IMR-90 (cell line): ENCODE measurements around the gene SMLR1.

ENCODE experiments used
- CHD1 ChIP-seq: IDR thresholded peaks from 2 replicates; pipeline ENCODE4 v1.6.1; 2012; ENCODE audit warnings: low read depth, low read length, improper control_type of control experiment
- MAFK ChIP-seq: IDR thresholded peaks from 2 replicates; pipeline ENCODE4 v1.6.1; 2012; ENCODE audit warnings: low read depth, low read length, improper control_type of control experiment
- POLR2A ChIP-seq: IDR thresholded peaks from 2 replicates; pipeline ENCODE4 v1.6.1; 2012; ENCODE audit warnings: mild to moderate bottlenecking, low read depth, low read length
- RAD21 ChIP-seq: IDR thresholded peaks from 2 replicates; pipeline ENCODE4 v1.6.1; 2012; ENCODE audit warnings: low read length, improper control_type of control experiment
- TF ChIP-seq, protein P1 (sequence below): conservative IDR thresholded peaks from 2 replicates; pipeline ENCODE4 v1.5.1; 2012; ENCODE audit warnings: mild to moderate bottlenecking, low read depth, low read length, improper control_type of control experiment
- TF ChIP-seq, protein P2 (sequence below): fragments of 150-350 bp; IDR thresholded peaks from 2 replicates; pipeline ENCODE4 v1.6.1; 2016; ENCODE audit warnings: low read depth, mild to moderate bottlenecking, low read length, moderate library complexity, borderline replicate concordance
- TF ChIP-seq, protein P3 (sequence below): fragments of 150-350 bp; IDR thresholded peaks from 2 replicates; pipeline ENCODE4 v1.6.1; 2017; ENCODE audit warnings: mild to moderate bottlenecking, antibody characterized with exemption, low read length, low read depth

DNA sequence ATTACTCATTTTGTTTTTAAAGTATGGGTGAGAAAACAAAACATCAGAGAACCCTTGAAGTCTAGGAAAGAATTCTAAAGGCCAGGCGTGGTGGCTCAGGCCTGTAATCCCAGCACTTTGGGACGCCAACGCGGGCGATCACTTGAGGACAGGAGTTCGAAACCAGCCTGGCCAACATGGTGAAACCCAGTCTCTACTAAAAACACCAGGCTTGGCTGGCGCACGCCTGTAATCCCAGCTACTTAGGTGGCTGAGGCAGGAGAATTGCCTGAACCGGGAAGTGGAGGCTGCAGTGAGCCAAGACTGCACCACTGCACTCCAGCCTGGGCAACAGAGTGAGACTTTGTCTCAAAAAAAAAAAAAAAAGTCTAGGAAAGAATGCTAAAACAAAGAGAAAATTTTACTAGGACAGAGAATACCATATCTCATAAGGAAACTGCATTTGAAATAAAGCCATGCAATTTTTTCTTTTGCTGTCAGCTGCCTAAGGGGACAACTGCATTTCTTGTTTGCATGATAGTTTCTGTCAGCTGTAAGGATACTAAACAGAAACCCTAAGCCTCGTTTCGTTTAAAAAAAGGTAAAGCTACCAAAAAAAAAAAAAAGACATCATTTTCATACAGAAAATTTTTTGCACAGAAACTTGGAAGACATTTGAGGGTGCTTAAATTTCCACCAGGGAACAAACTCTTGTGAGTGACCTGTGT is 32.1 kb downstream of the SMLR1 start:
- TF ChIP-seq, protein P1, sequence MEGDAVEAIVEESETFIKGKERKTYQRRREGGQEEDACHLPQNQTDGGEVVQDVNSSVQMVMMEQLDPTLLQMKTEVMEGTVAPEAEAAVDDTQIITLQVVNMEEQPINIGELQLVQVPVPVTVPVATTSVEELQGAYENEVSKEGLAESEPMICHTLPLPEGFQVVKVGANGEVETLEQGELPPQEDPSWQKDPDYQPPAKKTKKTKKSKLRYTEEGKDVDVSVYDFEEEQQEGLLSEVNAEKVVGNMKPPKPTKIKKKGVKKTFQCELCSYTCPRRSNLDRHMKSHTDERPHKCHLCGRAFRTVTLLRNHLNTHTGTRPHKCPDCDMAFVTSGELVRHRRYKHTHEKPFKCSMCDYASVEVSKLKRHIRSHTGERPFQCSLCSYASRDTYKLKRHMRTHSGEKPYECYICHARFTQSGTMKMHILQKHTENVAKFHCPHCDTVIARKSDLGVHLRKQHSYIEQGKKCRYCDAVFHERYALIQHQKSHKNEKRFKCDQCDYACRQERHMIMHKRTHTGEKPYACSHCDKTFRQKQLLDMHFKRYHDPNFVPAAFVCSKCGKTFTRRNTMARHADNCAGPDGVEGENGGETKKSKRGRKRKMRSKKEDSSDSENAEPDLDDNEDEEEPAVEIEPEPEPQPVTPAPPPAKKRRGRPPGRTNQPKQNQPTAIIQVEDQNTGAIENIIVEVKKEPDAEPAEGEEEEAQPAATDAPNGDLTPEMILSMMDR, result no peak
- TF ChIP-seq MAFK, result no peak
- no peak for TF ChIP-seq POLR2A
- TF ChIP-seq, protein P2, sequence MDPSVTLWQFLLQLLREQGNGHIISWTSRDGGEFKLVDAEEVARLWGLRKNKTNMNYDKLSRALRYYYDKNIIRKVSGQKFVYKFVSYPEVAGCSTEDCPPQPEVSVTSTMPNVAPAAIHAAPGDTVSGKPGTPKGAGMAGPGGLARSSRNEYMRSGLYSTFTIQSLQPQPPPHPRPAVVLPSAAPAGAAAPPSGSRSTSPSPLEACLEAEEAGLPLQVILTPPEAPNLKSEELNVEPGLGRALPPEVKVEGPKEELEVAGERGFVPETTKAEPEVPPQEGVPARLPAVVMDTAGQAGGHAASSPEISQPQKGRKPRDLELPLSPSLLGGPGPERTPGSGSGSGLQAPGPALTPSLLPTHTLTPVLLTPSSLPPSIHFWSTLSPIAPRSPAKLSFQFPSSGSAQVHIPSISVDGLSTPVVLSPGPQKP, result no peak
- TF ChIP-seq, protein P3, sequence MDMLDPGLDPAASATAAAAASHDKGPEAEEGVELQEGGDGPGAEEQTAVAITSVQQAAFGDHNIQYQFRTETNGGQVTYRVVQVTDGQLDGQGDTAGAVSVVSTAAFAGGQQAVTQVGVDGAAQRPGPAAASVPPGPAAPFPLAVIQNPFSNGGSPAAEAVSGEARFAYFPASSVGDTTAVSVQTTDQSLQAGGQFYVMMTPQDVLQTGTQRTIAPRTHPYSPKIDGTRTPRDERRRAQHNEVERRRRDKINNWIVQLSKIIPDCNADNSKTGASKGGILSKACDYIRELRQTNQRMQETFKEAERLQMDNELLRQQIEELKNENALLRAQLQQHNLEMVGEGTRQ, result no peak
- no peak for TF ChIP-seq RAD21
- TF ChIP-seq CHD1, result no peak
